Measurements from ENCODE around the gene RPS15.

Gene RPS15

DNA sequence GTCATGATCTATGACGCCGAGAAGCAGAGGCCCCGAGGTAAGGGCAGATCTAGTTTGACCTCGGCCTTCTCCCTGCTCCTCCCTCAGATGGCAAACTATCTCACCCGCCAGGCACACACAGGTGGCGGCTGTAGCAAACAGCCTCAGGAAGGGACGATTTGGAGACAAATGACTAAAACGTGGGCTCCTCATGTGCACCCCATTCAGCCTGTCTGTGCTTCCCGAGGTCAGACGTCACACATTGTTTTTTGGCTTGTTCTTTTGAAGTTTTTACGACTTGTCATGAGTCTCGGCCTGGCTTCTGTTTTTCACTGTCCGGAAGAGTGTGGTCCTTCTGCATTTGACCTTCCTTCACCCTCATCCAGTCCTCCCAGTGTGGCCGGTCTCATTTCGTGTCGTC lies 15.8 kb upstream of the RPS15 start:
- TF ChIP-seq, protein P1, sequence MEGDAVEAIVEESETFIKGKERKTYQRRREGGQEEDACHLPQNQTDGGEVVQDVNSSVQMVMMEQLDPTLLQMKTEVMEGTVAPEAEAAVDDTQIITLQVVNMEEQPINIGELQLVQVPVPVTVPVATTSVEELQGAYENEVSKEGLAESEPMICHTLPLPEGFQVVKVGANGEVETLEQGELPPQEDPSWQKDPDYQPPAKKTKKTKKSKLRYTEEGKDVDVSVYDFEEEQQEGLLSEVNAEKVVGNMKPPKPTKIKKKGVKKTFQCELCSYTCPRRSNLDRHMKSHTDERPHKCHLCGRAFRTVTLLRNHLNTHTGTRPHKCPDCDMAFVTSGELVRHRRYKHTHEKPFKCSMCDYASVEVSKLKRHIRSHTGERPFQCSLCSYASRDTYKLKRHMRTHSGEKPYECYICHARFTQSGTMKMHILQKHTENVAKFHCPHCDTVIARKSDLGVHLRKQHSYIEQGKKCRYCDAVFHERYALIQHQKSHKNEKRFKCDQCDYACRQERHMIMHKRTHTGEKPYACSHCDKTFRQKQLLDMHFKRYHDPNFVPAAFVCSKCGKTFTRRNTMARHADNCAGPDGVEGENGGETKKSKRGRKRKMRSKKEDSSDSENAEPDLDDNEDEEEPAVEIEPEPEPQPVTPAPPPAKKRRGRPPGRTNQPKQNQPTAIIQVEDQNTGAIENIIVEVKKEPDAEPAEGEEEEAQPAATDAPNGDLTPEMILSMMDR (IDR thresholded peaks at IDR 0.05; ENCODE audit: low read length, missing control alignments): no peak
- DNase-seq (ENCODE audit: low read depth): no peak
- H3K4me3 ChIP-seq (replicated peaks; ENCODE audit: low read depth, low read length): no peak overlapping the region

DNA sequence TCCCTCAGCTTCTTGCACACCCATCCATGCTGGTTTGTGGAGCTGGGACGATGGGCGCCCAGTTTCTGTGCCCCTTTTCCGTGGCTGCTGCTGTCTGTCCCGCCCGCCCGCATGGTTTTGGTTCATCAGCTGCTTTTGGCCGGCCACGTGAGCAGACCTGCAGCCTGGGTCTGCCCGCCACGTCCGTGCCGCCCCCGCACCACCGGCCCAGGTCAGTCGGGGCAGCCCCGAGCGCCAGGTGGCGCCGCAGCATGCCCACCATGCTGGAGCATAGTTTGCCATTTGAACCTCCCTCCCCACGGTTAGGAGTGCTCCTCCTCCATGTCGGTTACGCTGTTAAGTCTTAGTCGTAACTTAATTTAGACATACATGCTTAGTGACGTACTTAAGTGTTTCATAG lies 15.3 kb upstream of the RPS15 start:
- H3K4me3 ChIP-seq (replicated peaks; ENCODE audit: low read depth, low read length): no peak overlapping the region
- TF ChIP-seq, protein P1 (IDR thresholded peaks at IDR 0.05; ENCODE audit: low read length, missing control alignments): no peak
- DNase-seq (ENCODE audit: low read depth): no peak

DNA sequence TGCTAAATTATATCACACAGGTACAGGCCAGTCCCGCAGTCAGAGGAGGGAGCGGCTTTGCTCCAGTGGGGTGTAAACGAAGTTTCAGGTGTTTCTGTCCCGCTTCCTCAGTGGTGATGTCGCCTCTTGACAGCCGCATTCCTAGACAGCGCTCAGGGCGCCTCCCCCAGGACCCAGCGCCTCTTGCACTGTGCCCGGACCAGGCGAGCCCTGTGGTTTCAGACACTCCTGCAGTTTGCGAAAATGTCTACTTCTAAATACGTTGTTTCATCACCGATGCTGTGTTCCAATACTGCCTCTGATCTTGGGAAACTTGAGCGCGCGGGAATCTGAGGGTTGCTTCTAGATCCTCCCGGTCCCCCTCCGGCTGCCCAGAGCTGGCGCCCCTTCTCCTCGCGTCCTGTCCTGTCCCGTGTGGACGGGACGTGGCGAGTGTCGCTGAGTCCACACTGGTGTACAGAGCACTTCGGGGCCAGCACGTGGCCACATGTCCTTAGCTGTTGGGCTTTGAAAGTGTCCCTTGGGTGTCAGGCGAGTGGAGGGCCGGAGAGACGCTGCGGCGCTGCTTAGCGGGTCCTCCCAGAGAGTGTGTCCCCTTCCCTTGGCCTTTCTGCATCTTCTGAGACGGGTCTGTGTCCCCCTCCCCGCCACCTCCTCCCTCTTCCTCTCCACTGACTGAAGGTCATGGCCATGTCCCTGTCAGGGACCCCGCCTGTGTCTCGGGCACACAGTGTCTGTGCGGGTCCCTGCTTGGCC lies 14.6 kb upstream of the RPS15 start:
- DNase-seq (ENCODE audit: low read depth): no peak
- no peak overlapping the region for H3K4me3 ChIP-seq (replicated peaks; ENCODE audit: low read depth, low read length)
- TF ChIP-seq, protein P1 (IDR thresholded peaks at IDR 0.05; ENCODE audit: low read length, missing control alignments): no peak

DNA sequence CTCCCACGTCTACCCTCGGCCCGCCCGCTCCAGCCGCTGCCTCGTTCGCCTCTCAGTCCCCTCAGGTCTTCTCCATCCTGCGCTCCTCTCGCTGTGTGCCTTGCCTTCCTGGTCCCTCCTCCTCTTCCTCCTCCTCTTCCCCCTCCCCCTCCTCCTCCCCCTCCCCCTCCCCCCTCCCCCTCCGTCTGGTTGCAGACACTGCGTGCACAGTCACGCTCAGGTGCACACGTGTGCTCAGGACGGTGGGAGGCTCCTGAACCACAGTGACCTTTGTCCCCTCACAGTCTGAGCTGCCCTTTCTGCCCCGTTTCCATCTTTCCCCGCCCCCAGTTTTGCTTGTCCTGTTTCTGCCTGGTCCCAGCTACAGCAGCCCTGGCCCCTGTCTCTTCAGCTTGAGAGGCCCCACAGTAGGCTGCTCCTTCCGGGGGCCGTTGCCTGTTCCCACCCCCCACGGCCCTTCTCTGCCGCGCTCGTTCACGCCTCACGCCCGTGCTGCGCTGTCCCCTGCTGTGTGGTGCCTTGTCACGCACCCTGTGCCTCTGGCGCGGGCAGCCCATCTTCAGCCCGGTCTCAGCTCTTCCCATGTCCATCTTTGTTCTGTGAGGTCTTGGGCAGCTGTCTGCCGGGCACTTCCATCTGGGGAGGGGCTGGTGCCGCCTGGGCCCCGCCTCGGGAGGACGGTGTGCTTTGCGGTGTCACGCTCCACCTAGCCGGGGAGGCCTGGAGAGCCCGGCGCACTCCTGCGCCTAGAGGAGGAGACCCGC lies 13.8 kb upstream of the RPS15 start:
- no peak overlapping the region for H3K4me3 ChIP-seq (replicated peaks; ENCODE audit: low read depth, low read length)
- TF ChIP-seq, protein P1 (IDR thresholded peaks at IDR 0.05; ENCODE audit: low read length, missing control alignments): no peak
- DNase-seq (ENCODE audit: low read depth): no peak

DNA sequence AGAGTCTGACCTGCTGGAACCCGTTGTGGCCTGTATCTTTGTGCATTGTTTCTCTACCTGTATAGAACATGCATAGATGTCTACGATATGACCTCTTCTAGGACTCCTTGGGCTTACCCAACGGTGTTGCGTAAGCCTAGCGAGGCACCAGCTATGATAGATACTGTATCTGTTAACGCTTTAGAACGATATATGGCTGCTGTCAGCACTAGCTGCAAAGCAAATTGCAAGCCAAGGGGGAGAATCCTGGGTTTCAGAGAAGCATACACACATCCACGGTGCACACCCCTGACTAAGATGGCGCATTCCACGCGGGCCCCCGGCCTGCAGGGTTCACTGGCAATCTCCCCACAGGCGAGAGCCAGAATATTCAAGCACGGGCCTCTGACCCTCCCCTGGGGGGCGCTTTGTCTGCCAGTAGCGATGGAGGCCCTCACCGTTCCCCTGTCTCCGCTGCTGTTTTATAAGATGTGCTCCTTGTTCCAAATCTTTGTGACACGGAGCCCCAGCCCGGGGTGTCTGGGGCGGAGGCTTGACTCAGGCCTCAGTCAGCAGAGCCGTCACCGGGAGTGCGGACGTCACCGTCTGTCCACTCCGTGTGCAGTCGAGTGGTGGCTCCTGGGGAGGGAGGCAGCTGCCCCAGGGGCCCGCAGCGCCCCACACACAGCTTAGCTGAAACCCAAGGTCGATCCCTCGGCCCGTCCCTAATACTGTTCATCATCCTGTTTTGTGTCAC lies 12.9 kb upstream of the RPS15 start:
- TF ChIP-seq, protein P1 (IDR thresholded peaks at IDR 0.05; ENCODE audit: low read length, missing control alignments): no peak
- DNase-seq (ENCODE audit: low read depth): no peak
- H3K4me3 ChIP-seq (replicated peaks; ENCODE audit: low read depth, low read length): no peak overlapping the region

DNA sequence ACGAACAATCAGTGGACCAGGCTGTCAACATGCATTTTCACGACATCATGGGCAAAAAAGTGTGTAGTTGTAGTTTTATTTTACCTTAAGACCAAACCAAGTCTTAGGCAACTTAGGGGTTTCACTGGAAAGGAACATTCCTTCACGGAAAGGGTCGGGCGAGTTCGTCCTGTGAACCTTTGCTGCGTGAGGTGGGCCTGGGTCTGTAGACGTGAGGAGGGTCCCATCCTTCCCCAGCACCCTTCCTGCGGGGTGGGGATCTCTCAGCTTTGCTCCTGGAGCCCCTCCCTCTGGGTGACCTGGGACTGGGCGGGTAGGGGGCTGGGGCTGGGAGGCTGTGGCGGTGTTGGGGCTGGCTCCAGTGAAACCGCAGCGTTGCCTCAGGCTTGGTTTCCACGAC lies 12.3 kb upstream of the RPS15 start:
- no peak overlapping the region for H3K4me3 ChIP-seq (replicated peaks; ENCODE audit: low read depth, low read length)
- no peak for DNase-seq (ENCODE audit: low read depth)
- TF ChIP-seq, protein P1 (IDR thresholded peaks at IDR 0.05; ENCODE audit: low read length, missing control alignments): no peak

All from fibroblast of pulmonary artery (primary cell).